ENCODE results near the gene CBLN1. TPM values are rescaled to one million over a fixed set of nuclear protein-coding genes. Genes with fewer than 3 reads are reported as not detected.

Gene CBLN1
- total and polyA plus RNA-seq, 2 donors from 2014 or later, result 0.25 to 0.73 TPM

DNA sequence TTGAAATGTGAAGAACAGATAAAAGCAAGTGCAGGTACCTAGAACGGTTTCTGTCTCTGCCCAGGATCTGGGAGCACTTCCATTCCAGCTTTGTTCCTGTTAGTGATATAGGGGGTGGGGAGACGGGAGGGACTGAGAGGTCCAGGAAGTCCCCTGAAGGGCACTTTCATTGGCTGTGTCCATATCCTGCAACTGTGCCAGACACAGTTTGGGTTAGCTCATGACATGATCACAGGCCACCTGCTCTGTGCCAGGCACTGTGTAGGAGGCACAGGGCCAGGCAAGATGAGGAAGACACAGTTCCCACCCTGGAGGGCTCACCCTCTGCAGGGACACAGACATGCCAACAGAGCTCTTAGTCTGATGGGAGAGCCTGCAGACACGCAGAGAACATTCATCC is 7.9 kb downstream of the CBLN1 start:
- H3K9ac ChIP-seq (ENCODE audit: low read length in 3 of 3), result no peak overlapping the region
- H3K36me3 ChIP-seq (ENCODE audit: control insufficient read depth in 2 of 3, insufficient read depth in 3 of 3, low read length in 3 of 3), result no peaks in the 10 kb centered on the region
- no peaks in the 10 kb centered on the region for H3K4me1 ChIP-seq (ENCODE audit: control insufficient read depth in 2 of 3, insufficient read depth in 2 of 3, low read depth in 1 of 3, low read length in 3 of 3)
- H3K4me3 ChIP-seq (ENCODE audit: low read length in 3 of 3), result no peak overlapping the region
- peaks cover 32% of the 10 kb centered on the region for H3K27me3 ChIP-seq (ENCODE audit: control insufficient read depth, insufficient read depth, low read length)
- no peak for FAIRE-seq
- no peak overlapping the region for H3K27ac ChIP-seq (ENCODE audit: low read depth in 2 of 2, low read length in 2 of 2)
- TF ChIP-seq, protein P1, sequence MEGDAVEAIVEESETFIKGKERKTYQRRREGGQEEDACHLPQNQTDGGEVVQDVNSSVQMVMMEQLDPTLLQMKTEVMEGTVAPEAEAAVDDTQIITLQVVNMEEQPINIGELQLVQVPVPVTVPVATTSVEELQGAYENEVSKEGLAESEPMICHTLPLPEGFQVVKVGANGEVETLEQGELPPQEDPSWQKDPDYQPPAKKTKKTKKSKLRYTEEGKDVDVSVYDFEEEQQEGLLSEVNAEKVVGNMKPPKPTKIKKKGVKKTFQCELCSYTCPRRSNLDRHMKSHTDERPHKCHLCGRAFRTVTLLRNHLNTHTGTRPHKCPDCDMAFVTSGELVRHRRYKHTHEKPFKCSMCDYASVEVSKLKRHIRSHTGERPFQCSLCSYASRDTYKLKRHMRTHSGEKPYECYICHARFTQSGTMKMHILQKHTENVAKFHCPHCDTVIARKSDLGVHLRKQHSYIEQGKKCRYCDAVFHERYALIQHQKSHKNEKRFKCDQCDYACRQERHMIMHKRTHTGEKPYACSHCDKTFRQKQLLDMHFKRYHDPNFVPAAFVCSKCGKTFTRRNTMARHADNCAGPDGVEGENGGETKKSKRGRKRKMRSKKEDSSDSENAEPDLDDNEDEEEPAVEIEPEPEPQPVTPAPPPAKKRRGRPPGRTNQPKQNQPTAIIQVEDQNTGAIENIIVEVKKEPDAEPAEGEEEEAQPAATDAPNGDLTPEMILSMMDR (IDR thresholded peaks at IDR 0.05; ENCODE audit: borderline replicate concordance, extremely low read depth, insufficient read depth), result no peak
- intact Hi-C loops (cut with DNase I), result no loop called here
- DNase-seq, result no peak
- H3K9me3 ChIP-seq (ENCODE audit: control insufficient read depth in 2 of 3, insufficient read depth in 1 of 3, low read length in 3 of 3), result peaks cover 0 to 4% (median 0%) of the 10 kb centered on the region in 3 donors

DNA sequence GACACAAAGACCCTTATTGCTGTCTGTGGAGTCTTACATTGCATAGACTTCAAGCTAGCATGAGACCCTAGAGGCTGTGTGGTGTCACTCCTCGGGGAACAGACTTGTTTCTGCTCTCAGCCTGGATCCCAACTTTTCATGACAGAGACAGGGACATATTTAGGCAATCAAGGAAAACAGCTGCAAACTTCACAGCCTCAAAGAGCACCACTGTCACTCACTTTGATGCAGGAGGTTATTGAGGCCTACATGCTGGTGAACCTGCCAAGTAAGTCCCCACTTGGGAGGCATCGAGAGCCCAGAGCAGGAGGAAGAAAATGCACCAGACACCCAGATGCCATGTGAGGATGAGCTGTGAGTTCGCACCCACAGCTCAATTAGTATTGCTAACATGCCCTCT is 10.3 kb downstream of the CBLN1 start:
- no peaks in the 10 kb centered on the region for H3K4me1 ChIP-seq (ENCODE audit: control insufficient read depth in 2 of 3, insufficient read depth in 2 of 3, low read depth in 1 of 3, low read length in 3 of 3)
- H3K27ac ChIP-seq (ENCODE audit: low read depth in 2 of 2, low read length in 2 of 2), result no peak overlapping the region
- H3K9ac ChIP-seq (ENCODE audit: low read length in 3 of 3), result no peak overlapping the region
- TF ChIP-seq, protein P1 (IDR thresholded peaks at IDR 0.05; ENCODE audit: borderline replicate concordance, extremely low read depth, insufficient read depth), result no peak
- FAIRE-seq (no peak), DNase-seq (no peak)
- H3K9me3 ChIP-seq (ENCODE audit: control insufficient read depth in 2 of 3, insufficient read depth in 1 of 3, low read length in 3 of 3), result peaks cover 0 to 4% (median 0%) of the 10 kb centered on the region in 3 donors
- no peak overlapping the region for H3K4me3 ChIP-seq (ENCODE audit: low read length in 3 of 3)
- H3K27me3 ChIP-seq (ENCODE audit: control insufficient read depth, insufficient read depth, low read length), result peaks cover 16% of the 10 kb centered on the region
- intact Hi-C loops (cut with DNase I), result no loop called here
- H3K36me3 ChIP-seq (ENCODE audit: control insufficient read depth in 2 of 3, insufficient read depth in 3 of 3, low read length in 3 of 3), result no peaks in the 10 kb centered on the region

GRCh38 chr16:49269201-49269600 is 12.4 kb downstream of the CBLN1 start:
- H3K4me1 ChIP-seq (ENCODE audit: control insufficient read depth in 2 of 3, insufficient read depth in 2 of 3, low read depth in 1 of 3, low read length in 3 of 3), result no peaks in the 10 kb centered on the region

More at GRCh38 chr16:49269201-49269600, 12.4 kb downstream of the CBLN1 start:
- no peak for FAIRE-seq
- H3K9me3 ChIP-seq (ENCODE audit: control insufficient read depth in 2 of 3, insufficient read depth in 1 of 3, low read length in 3 of 3), result peaks cover 0 to 6% (median 0%) of the 10 kb centered on the region in 3 donors
- TF ChIP-seq, protein P1 (IDR thresholded peaks at IDR 0.05; ENCODE audit: borderline replicate concordance, extremely low read depth, insufficient read depth), result no peak
- H3K27ac ChIP-seq (ENCODE audit: low read depth in 2 of 2, low read length in 2 of 2), result no peak overlapping the region
- H3K36me3 ChIP-seq (ENCODE audit: control insufficient read depth in 2 of 3, insufficient read depth in 3 of 3, low read length in 3 of 3), result no peaks in the 10 kb centered on the region
- H3K27me3 ChIP-seq (ENCODE audit: control insufficient read depth, insufficient read depth, low read length), result peaks cover under 1% of the 10 kb centered on the region
- no peak overlapping the region for H3K9ac ChIP-seq (ENCODE audit: low read length in 3 of 3)
- DNase-seq, result no peak
- H3K4me3 ChIP-seq (ENCODE audit: low read length in 3 of 3), result no peak overlapping the region
- intact Hi-C loops (cut with DNase I), result no loop called here

Data from kidney (tissue), 14 donors.